ENCODE data around the gene PEX7.

DNA sequence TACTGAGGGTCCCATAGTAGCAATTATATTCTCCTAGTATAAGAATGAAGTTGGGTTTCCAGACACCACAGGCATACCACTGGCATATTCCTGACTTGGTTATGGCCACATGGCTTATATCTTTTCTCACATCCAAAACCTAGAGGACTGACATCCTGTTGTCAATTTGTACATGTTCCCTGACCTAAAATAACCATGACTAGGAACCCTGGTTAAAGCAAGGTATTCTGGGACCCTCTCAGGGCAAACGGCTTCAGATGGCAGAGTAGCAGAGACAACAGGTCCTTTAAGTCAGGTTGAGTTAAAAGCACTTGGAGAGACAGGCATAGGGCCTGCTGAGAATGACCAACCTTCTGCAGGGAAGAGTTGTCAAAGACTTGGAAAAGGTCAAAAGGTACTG, 42.7 kb upstream of the PEX7 start:
- TF ChIP-seq POLR2AphosphoS5 (IDR thresholded peaks at IDR 0.05), result no peak
- TF ChIP-seq, protein P1, sequence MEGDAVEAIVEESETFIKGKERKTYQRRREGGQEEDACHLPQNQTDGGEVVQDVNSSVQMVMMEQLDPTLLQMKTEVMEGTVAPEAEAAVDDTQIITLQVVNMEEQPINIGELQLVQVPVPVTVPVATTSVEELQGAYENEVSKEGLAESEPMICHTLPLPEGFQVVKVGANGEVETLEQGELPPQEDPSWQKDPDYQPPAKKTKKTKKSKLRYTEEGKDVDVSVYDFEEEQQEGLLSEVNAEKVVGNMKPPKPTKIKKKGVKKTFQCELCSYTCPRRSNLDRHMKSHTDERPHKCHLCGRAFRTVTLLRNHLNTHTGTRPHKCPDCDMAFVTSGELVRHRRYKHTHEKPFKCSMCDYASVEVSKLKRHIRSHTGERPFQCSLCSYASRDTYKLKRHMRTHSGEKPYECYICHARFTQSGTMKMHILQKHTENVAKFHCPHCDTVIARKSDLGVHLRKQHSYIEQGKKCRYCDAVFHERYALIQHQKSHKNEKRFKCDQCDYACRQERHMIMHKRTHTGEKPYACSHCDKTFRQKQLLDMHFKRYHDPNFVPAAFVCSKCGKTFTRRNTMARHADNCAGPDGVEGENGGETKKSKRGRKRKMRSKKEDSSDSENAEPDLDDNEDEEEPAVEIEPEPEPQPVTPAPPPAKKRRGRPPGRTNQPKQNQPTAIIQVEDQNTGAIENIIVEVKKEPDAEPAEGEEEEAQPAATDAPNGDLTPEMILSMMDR (IDR thresholded peaks at IDR 0.05), result no peak
